ENCODE data around the gene BCAS1.
"Not testable (repeated sequence)": the region's sequence is repeated elsewhere in the genome, so short reads cannot be mapped to it uniquely, and the experiment has no call there.

The BCAS1 gene

GRCh38 chr20:54015496-54015895, 54.9 kb downstream of the BCAS1 start:
- no peak for DNase-seq

GRCh38 chr20:54014293-54014926, 56.0 kb downstream of the BCAS1 start:
- DNase-seq: no peak

GRCh38 chr20:54013471-54013870, 56.9 kb downstream of the BCAS1 start:
- no peak for DNase-seq

GRCh38 chr20:54011346-54011745, 59.0 kb downstream of the BCAS1 start:
- DNase-seq: no peak

GRCh38 chr20:54006216-54006615, 64.2 kb downstream of the BCAS1 start:
- DNase-seq: not testable (repeated sequence)

- DNase-seq: no peak
These were observed 64.9 kb downstream of the BCAS1 start for GRCh38 chr20:54005524-54005923.

- DNase-seq: no peak
These were observed 65.9 kb downstream of the BCAS1 start for GRCh38 chr20:54004445-54004844.

GRCh38 chr20:54002741-54003140, 67.7 kb downstream of the BCAS1 start:
- DNase-seq: no peak

- no peak for DNase-seq
These were observed 68.3 kb downstream of the BCAS1 start for GRCh38 chr20:54002056-54002575.

GRCh38 chr20:54000914-54001313, 69.5 kb downstream of the BCAS1 start:
- no peak for DNase-seq

GRCh38 chr20:54000262-54000661, 70.1 kb downstream of the BCAS1 start:
- DNase-seq: no peak

- no peak for DNase-seq
These were observed 71.3 kb downstream of the BCAS1 start for GRCh38 chr20:53999077-53999476.

GRCh38 chr20:53996584-53997486, 73.6 kb downstream of the BCAS1 start:
- no peak for DNase-seq

- no peak for DNase-seq
These were observed 74.4 kb downstream of the BCAS1 start for GRCh38 chr20:53995949-53996348.

- DNase-seq: no peak
These were observed 76.3 kb downstream of the BCAS1 start for GRCh38 chr20:53994088-53994487.

- DNase-seq: no peak
These were observed 77.1 kb downstream of the BCAS1 start for GRCh38 chr20:53993310-53993709.

- no peak for DNase-seq
These were observed 79.5 kb downstream of the BCAS1 start for GRCh38 chr20:53990768-53991450.

GRCh38 chr20:53990003-53990402, 80.4 kb downstream of the BCAS1 start:
- DNase-seq: no peak

GRCh38 chr20:53989401-53989800, 81.0 kb downstream of the BCAS1 start:
- DNase-seq: no peak

- no peak for DNase-seq
These were observed 84.2 kb downstream of the BCAS1 start for GRCh38 chr20:53986037-53986650.

GRCh38 chr20:53985150-53985518, 85.3 kb downstream of the BCAS1 start:
- no peak for DNase-seq

- DNase-seq: no peak
These were observed 85.8 kb downstream of the BCAS1 start for GRCh38 chr20:53984356-53985149.

Measured in C1 segment of cervical spinal cord (tissue), 14 donors.